Measurements from ENCODE around the gene EML5.
A peak's percentile ranks its signal among the peaks of the same experiment; 100 is the strongest.
"Not testable (repeated sequence)": the region's sequence is repeated elsewhere in the genome, so short reads cannot be mapped to it uniquely, and the experiment has no call there.

EML5 gene

GRCh38 chr14:88804035-88804434 is 11.3 kb upstream of the EML5 start:
- FAIRE-seq: no peak

GRCh38 chr14:88802596-88802995 is 9.8 kb upstream of the EML5 start:
- no peak for DNase-seq (ENCODE audit: low spot score)
- no peak for FAIRE-seq

More at GRCh38 chr14:88804035-88804434, 11.3 kb upstream of the EML5 start:
- no peak for DNase-seq (ENCODE audit: low spot score)

GRCh38 chr14:88799522-88799921 is 6.8 kb upstream of the EML5 start:
- DNase-seq (ENCODE audit: low spot score) (no peak), FAIRE-seq (no peak)

GRCh38 chr14:88798156-88798555 is 5.4 kb upstream of the EML5 start:
- DNase-seq (ENCODE audit: low spot score) (peak; percentile 33), FAIRE-seq (no peak)

- FAIRE-seq (no peak), DNase-seq (ENCODE audit: low spot score) (no peak)
Observed at GRCh38 chr14:88793259-88793625, 489 bp upstream of the EML5 start.

GRCh38 chr14:88791629-88792472 is 902 bp downstream of the EML5 start:
- FAIRE-seq (no peak), DNase-seq (ENCODE audit: low spot score) (no peak)

GRCh38 chr14:88791252-88791621 is 1.5 kb downstream of the EML5 start:
- FAIRE-seq (no peak), DNase-seq (ENCODE audit: low spot score) (no peak)

GRCh38 chr14:88790501-88791251 is 2.1 kb downstream of the EML5 start:
- DNase-seq (ENCODE audit: low spot score): no peak

GRCh38 chr14:88789573-88789972 is 3.2 kb downstream of the EML5 start:
- FAIRE-seq; DNase-seq (ENCODE audit: low spot score): not testable (repeated sequence)

More at GRCh38 chr14:88790501-88791251, 2.1 kb downstream of the EML5 start:
- no peak for FAIRE-seq

GRCh38 chr14:88786715-88787114 is 6.0 kb downstream of the EML5 start:
- no peak for FAIRE-seq
- DNase-seq (ENCODE audit: low spot score): no peak

GRCh38 chr14:88785911-88786310 is 6.8 kb downstream of the EML5 start:
- FAIRE-seq: no peak
- no peak for DNase-seq (ENCODE audit: low spot score)

- FAIRE-seq: no peak
Observed at GRCh38 chr14:88775532-88775931, 17.2 kb downstream of the EML5 start.

GRCh38 chr14:88770736-88771135 is 22.0 kb downstream of the EML5 start:
- DNase-seq (ENCODE audit: low spot score) (no peak), FAIRE-seq (no peak)

More at GRCh38 chr14:88775532-88775931, 17.2 kb downstream of the EML5 start:
- DNase-seq (ENCODE audit: low spot score): no peak

- DNase-seq (ENCODE audit: low spot score) (peak; percentile 25), FAIRE-seq (no peak)
Observed at GRCh38 chr14:88765130-88765529, 27.6 kb downstream of the EML5 start.

GRCh38 chr14:88753873-88754272 is 38.9 kb downstream of the EML5 start:
- no peak for DNase-seq (ENCODE audit: low spot score)
- no peak for FAIRE-seq

GRCh38 chr14:88750945-88751344 is 41.8 kb downstream of the EML5 start:
- DNase-seq (ENCODE audit: low spot score): no peak
- FAIRE-seq: no peak

GRCh38 chr14:88750413-88750812 is 42.3 kb downstream of the EML5 start:
- FAIRE-seq (no peak), DNase-seq (ENCODE audit: low spot score) (no peak)

GRCh38 chr14:88749139-88749538 is 43.6 kb downstream of the EML5 start:
- FAIRE-seq (no peak), DNase-seq (ENCODE audit: low spot score) (no peak)

- FAIRE-seq: no peak
Observed at GRCh38 chr14:88748288-88748687, 44.5 kb downstream of the EML5 start.

GRCh38 chr14:88746052-88746451 is 46.7 kb downstream of the EML5 start:
- no peak for DNase-seq (ENCODE audit: low spot score)
- FAIRE-seq: no peak

More at GRCh38 chr14:88748288-88748687, 44.5 kb downstream of the EML5 start:
- no peak for DNase-seq (ENCODE audit: low spot score)

GRCh38 chr14:88737245-88737644 is 55.5 kb downstream of the EML5 start:
- no peak for FAIRE-seq
- DNase-seq (ENCODE audit: low spot score): no peak

- no peak for DNase-seq (ENCODE audit: low spot score)
- no peak for FAIRE-seq
Observed at GRCh38 chr14:88733121-88733520, 59.6 kb downstream of the EML5 start.

- FAIRE-seq (no peak), DNase-seq (ENCODE audit: low spot score) (peak; percentile 12)
Observed at GRCh38 chr14:88729159-88729558, 63.6 kb downstream of the EML5 start.
